Astrocyte of the cerebellum (primary cell): Measurements from ENCODE around the gene SLC6A2.

Source experiments
- DNase-seq: peaks from one replicate; pipeline ENCODE4 v3.0.0-alpha.2; 2011; ENCODE audit warnings: low read depth
- H3K4me3 ChIP-seq: 2 replicates; pipeline ENCODE4 v1.5.1; 2011; ENCODE audit warnings: mild to moderate bottlenecking, low read depth, low read length, moderate library complexity
- CTCF ChIP-seq: IDR thresholded peaks from 2 replicates; pipeline ENCODE4 v1.5.1; 2012; ENCODE audit warnings: low read length, low read depth, moderate library complexity, mild to moderate bottlenecking; ENCODE audit errors: missing control alignments
- in situ Hi-C: cut with HindIII; loops from 2 replicates; pipeline ENCODE4 v1.10.0; 2017; ENCODE audit warnings: low sequenced_read_pairs

The SLC6A2 gene

DNA sequence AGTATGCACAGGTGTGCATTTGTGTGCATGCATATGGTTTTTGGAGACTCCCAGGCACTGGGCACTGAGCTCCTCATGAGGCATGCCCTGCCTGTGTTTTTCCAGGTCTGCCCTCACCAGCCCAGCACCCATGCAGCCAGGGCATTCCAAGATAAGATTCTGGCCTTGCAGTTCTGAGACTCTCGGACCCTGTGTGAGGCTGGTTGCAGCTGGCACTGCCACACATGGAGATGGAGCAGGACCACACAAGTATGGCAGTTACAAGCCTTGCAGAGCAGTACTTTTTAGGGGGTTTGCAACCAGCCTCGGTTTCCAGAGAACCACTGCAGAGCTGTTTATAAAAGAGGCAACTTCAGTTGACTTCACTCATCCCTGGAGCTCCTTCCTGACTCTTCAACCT lies 10.2 kb downstream of the SLC6A2 start:
- DNase-seq = no peak
- no peak for TF ChIP-seq CTCF
- in situ Hi-C loops = no loop called here
- H3K4me3 ChIP-seq = no peak overlapping the region

DNA sequence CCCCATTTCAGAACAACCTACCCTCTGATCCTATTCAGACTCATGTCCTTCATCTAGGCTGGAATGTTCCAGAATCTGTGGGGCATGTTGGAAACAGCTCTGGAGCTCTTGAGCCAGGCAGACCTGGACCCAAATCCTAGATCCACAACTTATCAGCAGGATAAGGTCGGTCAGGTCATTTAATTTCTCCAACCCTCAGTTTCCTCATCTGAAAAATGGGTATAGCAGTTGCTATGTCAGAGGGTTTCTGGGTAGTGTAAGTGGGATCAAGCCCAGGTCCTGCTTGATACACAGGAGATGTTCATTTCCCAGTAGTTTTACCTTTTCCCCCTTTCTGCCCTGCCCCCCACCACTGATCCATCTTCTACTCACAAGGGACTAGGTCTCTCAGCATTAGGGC lies 12.0 kb downstream of the SLC6A2 start:
- no peak for TF ChIP-seq CTCF
- DNase-seq = no peak
- in situ Hi-C loops = no loop called here
- no peak overlapping the region for H3K4me3 ChIP-seq

DNA sequence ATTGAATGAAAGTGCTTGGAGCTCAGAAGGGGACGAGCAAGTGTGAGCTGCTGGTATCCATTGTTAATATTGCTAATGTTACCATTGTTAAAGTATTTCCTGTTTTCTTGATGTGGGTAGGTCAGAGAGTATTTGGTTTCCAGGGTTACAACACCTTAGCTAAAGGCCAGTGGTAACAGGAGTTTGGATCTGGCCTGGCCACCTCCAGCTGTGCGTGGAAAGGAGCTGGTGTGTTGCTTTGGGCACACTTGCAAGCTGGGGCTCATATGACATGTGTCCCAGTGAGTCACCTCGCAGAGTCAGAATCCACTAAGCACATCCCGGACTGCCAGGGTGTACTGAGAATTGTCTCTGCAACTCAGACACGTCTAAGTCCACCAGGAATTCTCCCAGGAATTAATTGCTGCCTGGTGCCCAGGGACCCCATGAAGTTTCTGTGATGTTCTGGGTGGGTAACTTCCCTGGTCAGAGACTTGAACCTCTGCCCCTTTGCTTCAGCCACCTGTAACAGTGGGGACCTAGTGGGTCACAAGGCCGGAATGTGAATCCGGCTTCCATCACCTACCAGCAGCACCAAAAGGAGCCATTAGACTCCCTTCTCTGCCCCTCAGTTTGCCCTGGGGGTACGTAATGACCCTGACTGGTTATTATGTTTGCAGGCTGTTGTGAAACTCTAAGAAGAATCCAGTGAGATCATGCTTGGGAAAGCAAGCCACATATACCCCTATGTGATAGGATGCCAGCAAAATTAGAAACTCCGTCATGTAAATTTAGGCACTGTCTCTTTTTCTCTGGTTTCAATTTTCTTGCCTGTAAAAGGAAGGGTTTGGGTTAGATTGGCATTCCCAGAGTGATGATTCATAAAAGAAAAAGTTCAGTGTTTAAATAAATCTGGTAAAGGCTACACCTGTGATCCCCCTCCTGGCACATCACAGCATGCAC lies 12.8 kb downstream of the SLC6A2 start:
- DNase-seq = no peak
- no peak overlapping the region for H3K4me3 ChIP-seq
- in situ Hi-C loops = no loop called here
- TF ChIP-seq CTCF = no peak

DNA sequence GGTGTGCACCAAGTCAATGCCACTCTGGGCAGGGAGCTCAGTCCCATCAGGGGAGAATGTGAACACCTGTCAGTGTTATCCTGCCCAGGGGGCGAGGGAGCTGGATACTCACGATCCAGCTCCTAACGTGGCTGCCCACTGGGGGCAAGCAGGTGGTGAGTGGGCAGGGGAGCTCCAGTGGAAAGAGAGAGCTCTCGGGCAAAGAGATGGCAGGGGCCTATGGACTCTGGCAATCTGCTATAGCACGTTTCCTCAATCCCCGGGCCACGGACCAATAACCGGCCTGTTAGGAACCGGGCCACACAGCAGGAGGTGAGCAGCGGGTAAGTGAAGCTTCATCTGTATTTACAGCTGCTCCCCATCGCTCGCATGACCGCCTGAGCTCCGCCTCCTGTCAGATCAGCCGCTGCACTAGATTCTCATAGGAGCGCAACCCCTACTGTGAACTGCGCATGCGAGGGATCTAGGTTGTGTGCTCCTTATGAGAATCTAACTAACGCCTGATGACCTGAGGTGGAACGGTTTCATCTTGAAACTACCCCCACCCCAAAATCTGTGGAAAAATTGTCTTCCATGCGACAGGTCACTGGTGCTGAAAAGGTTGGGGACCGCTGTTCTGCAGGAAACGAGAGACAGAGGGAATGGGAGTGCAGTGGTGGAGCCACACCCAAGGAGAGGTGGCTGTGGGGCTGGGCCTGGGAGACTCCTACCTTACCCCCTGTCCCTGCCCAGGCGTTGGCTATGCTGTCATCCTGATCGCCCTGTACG lies 15.6 kb downstream of the SLC6A2 start:
- no peak overlapping the region for H3K4me3 ChIP-seq
- DNase-seq = no peak
- TF ChIP-seq CTCF = no peak
- in situ Hi-C loops = no loop called here

DNA sequence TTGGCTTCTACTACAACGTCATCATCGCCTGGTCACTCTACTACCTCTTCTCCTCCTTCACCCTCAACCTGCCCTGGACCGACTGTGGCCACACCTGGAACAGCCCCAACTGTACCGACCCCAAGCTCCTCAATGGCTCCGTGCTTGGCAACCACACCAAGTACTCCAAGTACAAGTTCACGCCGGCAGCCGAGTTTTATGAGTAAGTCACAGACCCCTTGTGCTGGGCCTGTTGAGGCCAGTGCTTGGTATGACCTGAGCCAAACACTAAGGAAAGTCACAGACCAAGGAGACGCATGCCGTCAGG lies 16.1 kb downstream of the SLC6A2 start:
- in situ Hi-C loops = no loop called here
- no peak for TF ChIP-seq CTCF
- no peak for DNase-seq

DNA sequence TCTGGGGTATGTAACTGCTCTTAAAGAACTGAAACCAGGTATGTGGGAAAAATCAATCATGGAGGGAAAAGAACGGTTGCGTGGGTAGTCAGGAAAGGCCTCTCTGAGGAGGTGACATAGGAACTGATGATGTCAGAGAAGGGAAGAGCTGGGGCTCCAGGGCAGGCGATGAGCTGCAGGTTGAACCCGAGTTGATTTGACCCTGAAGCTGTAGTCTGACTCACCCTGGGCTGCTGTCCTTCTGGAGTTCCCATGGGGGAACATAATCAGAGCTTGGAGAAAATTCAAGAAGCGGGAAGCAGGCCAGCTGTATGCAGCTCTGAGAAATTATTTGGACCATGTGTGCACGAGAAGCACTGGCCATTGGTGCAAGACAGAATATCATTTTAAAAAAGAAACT lies 16.7 kb downstream of the SLC6A2 start:
- DNase-seq = no peak
- TF ChIP-seq CTCF = no peak
- in situ Hi-C loops = no loop called here
- H3K4me3 ChIP-seq = no peak overlapping the region

More for the DNA sequence above, 16.1 kb downstream of the SLC6A2 start:
- H3K4me3 ChIP-seq = no peak overlapping the region
